ENCODE data around the gene LRTM2.

DNA sequence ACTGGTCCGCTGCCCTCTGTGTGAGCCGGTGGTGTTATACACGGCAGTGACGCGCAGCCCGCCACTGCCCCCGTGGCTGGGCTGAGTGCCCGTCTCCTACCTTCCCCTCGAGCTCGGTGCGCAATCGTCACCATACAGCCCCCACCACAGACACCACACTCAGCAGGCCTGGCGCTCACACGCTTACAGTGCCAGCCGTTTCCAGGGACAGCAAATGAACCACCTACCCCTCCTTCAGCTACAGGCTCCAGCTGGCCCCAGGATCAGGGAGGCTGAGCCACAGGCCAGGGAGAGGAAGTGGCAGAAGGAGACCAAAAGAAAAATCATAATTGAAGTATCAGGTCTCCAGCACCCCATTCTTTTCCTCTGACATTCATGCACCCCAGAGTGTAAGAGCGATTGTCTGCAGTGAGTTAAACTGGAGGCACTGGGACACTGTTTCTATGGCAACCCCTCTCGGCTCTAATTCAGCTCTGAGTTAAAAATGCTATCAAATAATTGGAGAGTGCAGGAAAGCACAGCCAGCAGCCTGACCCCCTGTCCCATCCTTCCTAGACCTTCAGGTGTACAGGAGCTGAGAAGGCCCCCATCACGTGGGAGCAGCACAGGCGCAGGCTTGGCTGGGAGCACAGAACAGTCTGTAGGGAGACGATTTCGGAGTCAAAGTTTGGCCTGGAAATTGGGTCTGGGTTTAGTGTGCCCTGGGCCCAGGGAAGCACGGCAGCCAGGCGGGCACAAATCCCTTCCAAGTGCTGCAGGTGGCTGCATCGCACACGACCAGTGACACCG lies 18.0 kb downstream of the LRTM2 start:
- TF ChIP-seq CTCF (IDR thresholded peaks at IDR 0.05): no peak
- TF ChIP-seq POLR2A (IDR thresholded peaks at IDR 0.05): no peak
